Measurements from ENCODE around the gene MTRF1.

The MTRF1 gene

GRCh38 chr13:41263261-41263971 is at the start of gene MTRF1:
MTRF1 (minus strand) TSS chr13:41263576; CDS start chr13:41260907, 2,669 bp downstream.
- peak; percentile 84 for DNase-seq (ENCODE audit: low spot score)

GRCh38 chr13:41313117-41313516 is 49.7 kb upstream of the MTRF1 start:
- DNase-seq (ENCODE audit: low spot score): no peak
- no peak for TF ChIP-seq CTCF (IDR thresholded peaks at IDR 0.05; ENCODE audit: extremely low read depth, missing control alignments)

More at GRCh38 chr13:41263261-41263971, at the start of gene MTRF1:
- TF ChIP-seq CTCF (IDR thresholded peaks at IDR 0.05; ENCODE audit: extremely low read depth, missing control alignments): no peak

- no peak for TF ChIP-seq CTCF (IDR thresholded peaks at IDR 0.05; ENCODE audit: extremely low read depth, missing control alignments)
- peak; percentile 45 for DNase-seq (ENCODE audit: low spot score)
Observed at GRCh38 chr13:41312176-41312500, 48.8 kb upstream of the MTRF1 start.

- DNase-seq (ENCODE audit: low spot score): peak; percentile 53
- TF ChIP-seq CTCF (IDR thresholded peaks at IDR 0.05; ENCODE audit: extremely low read depth, missing control alignments): no peak
Observed at GRCh38 chr13:41311406-41312175, 48.2 kb upstream of the MTRF1 start.

- no peak for TF ChIP-seq CTCF (IDR thresholded peaks at IDR 0.05; ENCODE audit: extremely low read depth, missing control alignments)
- peak; percentile 95 for DNase-seq (ENCODE audit: low spot score)
Observed at GRCh38 chr13:41310963-41311405, 47.6 kb upstream of the MTRF1 start, which contains the start of gene NAA16. NAA16 (plus strand) TSS chr13:41311267; CDS start chr13:41311529, 262 bp downstream.

GRCh38 chr13:41307884-41308640 is 44.7 kb upstream of the MTRF1 start:
- no peak for TF ChIP-seq CTCF (IDR thresholded peaks at IDR 0.05; ENCODE audit: extremely low read depth, missing control alignments)
- DNase-seq (ENCODE audit: low spot score): no peak
